ENCODE measurements around the gene IRF1. TPM values are rescaled to one million over a fixed set of nuclear protein-coding genes. Genes with fewer than 3 reads are reported as not detected.

Gene IRF1, protein sequence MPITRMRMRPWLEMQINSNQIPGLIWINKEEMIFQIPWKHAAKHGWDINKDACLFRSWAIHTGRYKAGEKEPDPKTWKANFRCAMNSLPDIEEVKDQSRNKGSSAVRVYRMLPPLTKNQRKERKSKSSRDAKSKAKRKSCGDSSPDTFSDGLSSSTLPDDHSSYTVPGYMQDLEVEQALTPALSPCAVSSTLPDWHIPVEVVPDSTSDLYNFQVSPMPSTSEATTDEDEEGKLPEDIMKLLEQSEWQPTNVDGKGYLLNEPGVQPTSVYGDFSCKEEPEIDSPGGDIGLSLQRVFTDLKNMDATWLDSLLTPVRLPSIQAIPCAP
- total RNA-seq = 10 to 100 TPM; 17.5 to 24.1 (median 20.1) TPM

DNA sequence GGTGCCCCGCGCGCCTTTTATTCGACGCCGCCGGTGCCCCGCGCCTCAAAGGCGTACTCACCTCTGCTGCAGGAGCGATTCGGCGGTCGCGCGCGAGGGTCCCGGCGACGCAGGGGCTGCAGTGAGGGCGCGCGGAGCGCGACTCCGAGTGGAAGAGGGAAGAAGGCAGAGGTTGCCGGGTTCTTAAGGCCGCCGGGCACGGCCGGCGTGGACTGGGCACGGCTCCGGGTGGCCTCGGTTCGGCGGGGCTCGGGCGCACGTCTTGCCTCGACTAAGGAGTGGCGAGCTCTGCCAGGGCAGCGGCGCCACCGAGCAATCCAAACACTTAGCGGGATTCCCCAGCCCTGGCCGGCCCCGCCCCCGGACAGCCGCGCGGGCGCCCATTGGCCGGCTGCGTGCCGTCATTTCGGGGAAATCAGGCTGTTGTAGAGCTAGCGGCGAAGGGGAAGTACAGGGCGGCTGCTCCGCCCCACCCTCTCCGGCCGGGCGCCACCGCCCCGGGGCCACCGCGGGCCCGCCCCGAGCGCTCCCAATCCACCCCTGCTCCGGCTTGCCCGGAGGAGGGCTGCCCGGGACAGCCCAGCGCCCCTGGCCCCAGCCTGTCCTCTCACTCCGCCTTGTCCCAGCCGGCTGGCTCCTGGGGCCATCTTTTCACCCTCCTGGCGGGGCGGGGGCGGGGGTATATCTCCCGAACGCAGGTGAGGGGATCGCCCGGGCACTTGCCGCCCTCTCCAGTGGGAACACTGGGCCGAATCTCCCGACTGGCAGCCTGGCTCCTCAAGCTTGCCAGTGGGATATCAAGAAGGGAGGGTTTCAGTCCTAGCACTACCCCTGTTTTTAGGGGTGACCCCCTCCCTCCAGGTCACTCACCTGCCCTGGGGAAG is at the start of gene IRF1:
IRF1 (minus strand) TSS at position 290 of the 884 bp plus-strand sequence. CDS start 1,295 bp downstream, outside the sequence.
- peaks cover 24% of the 10 kb centered on the region for H3K36me3 ChIP-seq
- peak in 2 of 3 donors; percentile 93 to 96 for TF ChIP-seq POLR2AphosphoS5 (IDR thresholded peaks at IDR 0.05)
- TF ChIP-seq POLR2A (IDR thresholded peaks at IDR 0.05) = peak; percentile 84 to 97
- no peak for TF ChIP-seq EP300 (IDR thresholded peaks at IDR 0.05)
- TF ChIP-seq, protein P1, sequence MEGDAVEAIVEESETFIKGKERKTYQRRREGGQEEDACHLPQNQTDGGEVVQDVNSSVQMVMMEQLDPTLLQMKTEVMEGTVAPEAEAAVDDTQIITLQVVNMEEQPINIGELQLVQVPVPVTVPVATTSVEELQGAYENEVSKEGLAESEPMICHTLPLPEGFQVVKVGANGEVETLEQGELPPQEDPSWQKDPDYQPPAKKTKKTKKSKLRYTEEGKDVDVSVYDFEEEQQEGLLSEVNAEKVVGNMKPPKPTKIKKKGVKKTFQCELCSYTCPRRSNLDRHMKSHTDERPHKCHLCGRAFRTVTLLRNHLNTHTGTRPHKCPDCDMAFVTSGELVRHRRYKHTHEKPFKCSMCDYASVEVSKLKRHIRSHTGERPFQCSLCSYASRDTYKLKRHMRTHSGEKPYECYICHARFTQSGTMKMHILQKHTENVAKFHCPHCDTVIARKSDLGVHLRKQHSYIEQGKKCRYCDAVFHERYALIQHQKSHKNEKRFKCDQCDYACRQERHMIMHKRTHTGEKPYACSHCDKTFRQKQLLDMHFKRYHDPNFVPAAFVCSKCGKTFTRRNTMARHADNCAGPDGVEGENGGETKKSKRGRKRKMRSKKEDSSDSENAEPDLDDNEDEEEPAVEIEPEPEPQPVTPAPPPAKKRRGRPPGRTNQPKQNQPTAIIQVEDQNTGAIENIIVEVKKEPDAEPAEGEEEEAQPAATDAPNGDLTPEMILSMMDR (IDR thresholded peaks at IDR 0.05) = no peak
- peak within 1 kb of the TSS; percentile 95 for H3K27ac ChIP-seq
- H3K9me3 ChIP-seq = no peaks in the 10 kb centered on the region
- peaks cover 62% of the 10 kb centered on the region for H3K4me1 ChIP-seq
- H3K27me3 ChIP-seq = no peaks in the 10 kb centered on the region
- under 1% methylated on average over 54 of the region's 87 CpGs for WGBS
- peak within 1 kb of the TSS; percentile 87 for H3K4me3 ChIP-seq
- DNase-seq (ENCODE audit: low spot score in 2 of 2) = peak; percentile 97 to 98

DNA sequence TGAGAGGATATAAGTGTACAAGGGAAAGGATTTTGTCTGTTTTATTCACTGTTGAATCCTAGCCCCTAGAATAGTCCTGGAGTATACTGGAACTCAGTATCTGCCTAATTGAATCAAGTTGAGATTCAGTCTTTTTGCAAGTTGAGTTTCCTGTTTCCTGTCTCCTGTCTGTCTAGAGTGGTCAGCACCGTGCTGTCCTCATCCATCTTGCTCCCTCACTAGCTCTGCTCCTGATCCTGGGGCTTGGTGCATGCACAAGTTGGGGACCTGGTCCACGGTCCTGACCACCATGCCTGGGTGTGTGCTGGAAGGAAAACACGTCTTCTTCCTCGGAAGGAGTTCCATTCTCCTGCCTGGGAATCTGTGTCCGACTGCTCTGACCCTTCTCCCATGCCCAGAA is 49.6 kb upstream of the IRF1 start:
- no peaks in the 10 kb centered on the region for H3K4me1 ChIP-seq
- WGBS = 83% methylated on average over 5 of the region's 5 CpGs
- no peak for TF ChIP-seq EP300 (IDR thresholded peaks at IDR 0.05)
- TF ChIP-seq, protein P1 (IDR thresholded peaks at IDR 0.05) = no peak
- TF ChIP-seq POLR2A (IDR thresholded peaks at IDR 0.05) = no peak
- TF ChIP-seq POLR2AphosphoS5 (IDR thresholded peaks at IDR 0.05) = no peak

DNA sequence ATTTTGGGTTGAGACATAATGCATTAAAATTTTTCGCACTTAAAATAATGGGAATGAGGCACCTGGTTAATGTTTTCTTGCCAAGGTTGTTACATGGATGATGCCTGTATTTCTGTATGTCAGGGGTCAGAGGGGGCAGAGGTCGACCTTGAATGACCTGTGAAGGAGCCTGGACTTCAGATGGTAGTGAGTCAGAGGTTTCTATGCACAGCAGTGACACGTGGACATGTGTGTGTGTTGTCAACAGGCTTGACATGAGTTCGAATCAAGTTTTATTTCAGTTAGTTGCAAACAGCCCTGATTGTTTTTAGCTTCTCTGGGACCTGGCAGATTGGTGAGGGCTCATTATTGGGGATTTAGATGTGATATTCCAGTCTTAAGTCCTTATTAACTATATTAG is 49.1 kb upstream of the IRF1 start:
- H3K36me3 ChIP-seq = no peaks in the 10 kb centered on the region
- TF ChIP-seq, protein P1 (IDR thresholded peaks at IDR 0.05) = no peak
- TF ChIP-seq EP300 (IDR thresholded peaks at IDR 0.05) (no peak), POLR2A (IDR thresholded peaks at IDR 0.05) (no peak), POLR2AphosphoS5 (IDR thresholded peaks at IDR 0.05) (no peak)
- no peaks in the 10 kb centered on the region for H3K27me3 ChIP-seq
- no peak for DNase-seq (ENCODE audit: low spot score in 2 of 2)
- H3K27ac ChIP-seq = no peak overlapping the region
- no peak overlapping the region for H3K4me3 ChIP-seq
- H3K4me1 ChIP-seq = no peaks in the 10 kb centered on the region
- WGBS = 70% methylated on average over 4 of the region's 4 CpGs
- H3K9me3 ChIP-seq = no peaks in the 10 kb centered on the region

More for the DNA sequence above, 49.6 kb upstream of the IRF1 start:
- H3K27me3 ChIP-seq = no peaks in the 10 kb centered on the region
- H3K36me3 ChIP-seq = no peaks in the 10 kb centered on the region
- H3K4me3 ChIP-seq = no peak overlapping the region
- H3K27ac ChIP-seq = no peak overlapping the region
- no peak for DNase-seq (ENCODE audit: low spot score in 2 of 2)
- H3K9me3 ChIP-seq = no peaks in the 10 kb centered on the region

DNA sequence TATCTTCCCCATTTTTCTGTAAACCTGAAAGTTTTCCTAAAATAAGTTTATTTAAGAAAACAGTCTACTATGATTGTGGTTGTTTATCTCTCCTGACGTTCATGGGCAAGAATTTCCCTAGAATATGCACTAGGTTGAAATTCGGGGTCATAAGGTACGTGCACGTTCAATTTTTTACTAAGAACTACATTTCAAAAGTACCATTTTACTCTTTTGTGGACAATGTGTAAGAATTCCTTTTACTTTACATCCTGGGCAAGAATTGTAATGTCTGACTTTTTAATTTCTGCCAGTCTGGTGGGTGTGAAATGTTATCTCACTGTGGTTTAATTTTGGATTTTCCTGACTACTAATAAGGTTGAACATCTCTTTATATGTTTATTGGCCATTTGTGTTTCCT is 40.4 kb upstream of the IRF1 start:
- no peaks in the 10 kb centered on the region for H3K9me3 ChIP-seq
- peaks cover 5% of the 10 kb centered on the region for H3K4me1 ChIP-seq
- no peak overlapping the region for H3K4me3 ChIP-seq
- no peak overlapping the region for H3K27ac ChIP-seq
- H3K36me3 ChIP-seq = no peaks in the 10 kb centered on the region
- TF ChIP-seq POLR2AphosphoS5 (IDR thresholded peaks at IDR 0.05) = no peak
- TF ChIP-seq POLR2A (IDR thresholded peaks at IDR 0.05) = no peak
- TF ChIP-seq, protein P1 (IDR thresholded peaks at IDR 0.05) = no peak
- no peak for TF ChIP-seq EP300 (IDR thresholded peaks at IDR 0.05)
- H3K27me3 ChIP-seq = no peaks in the 10 kb centered on the region
- no peak for DNase-seq (ENCODE audit: low spot score in 2 of 2)
- 81% methylated on average over 4 of the region's 4 CpGs for whole genome bisulfite sequencing
